Mesendoderm (in vitro differentiated cells): ENCODE results near the gene RTL10.
A peak's percentile ranks its signal among the peaks of the same experiment; 100 is the strongest.

Experiments used
- DNase-seq: peaks from one replicate; pipeline ENCODE4 v3.0.0; 2013
- H2AK5ac ChIP-seq: 2 replicates; pipeline ENCODE4 v1.6.1; 2013; ENCODE audit warnings: low read length, inconsistent platforms
- H2BK120ac ChIP-seq: 2 replicates; pipeline ENCODE4 v1.6.1; 2013; ENCODE audit warnings: low read depth, mild to moderate bottlenecking, low read length, moderate library complexity, mixed read lengths
- H2BK15ac ChIP-seq: replicated peaks from 2 replicates; pipeline ENCODE4 v1.6.1; 2013; ENCODE audit warnings: low read depth, mild to moderate bottlenecking, moderate library complexity
- H2BK5ac ChIP-seq: 2 replicates; pipeline ENCODE4 v1.6.1; 2013; ENCODE audit warnings: low read length, inconsistent platforms
- H3K18ac ChIP-seq: 2 replicates; pipeline ENCODE4 v1.6.1; 2013; ENCODE audit warnings: mild to moderate bottlenecking, low read length, mixed read lengths
- H3K23ac ChIP-seq: one replicate; pipeline ENCODE4 v1.6.1; 2013; ENCODE audit warnings: low read length
- H3K27ac ChIP-seq: 2 replicates; pipeline ENCODE4 v1.5.1; 2013; ENCODE audit warnings: low read depth, mild to moderate bottlenecking, inconsistent platforms, low read length, moderate library complexity
- H3K27me3 ChIP-seq: 2 replicates; pipeline ENCODE4 v1.6.1; 2013; ENCODE audit warnings: low read length, control low read depth, mild to moderate bottlenecking, inconsistent platforms; ENCODE audit not compliant: insufficient read depth, poor library complexity
- H3K36me3 ChIP-seq: 2 replicates; pipeline ENCODE4 v1.6.1; 2013; ENCODE audit warnings: low read length, inconsistent platforms; ENCODE audit not compliant: control insufficient read depth, insufficient read depth
- H3K4ac ChIP-seq: one replicate; pipeline ENCODE4 v1.6.1; 2013; ENCODE audit warnings: low read depth, mild to moderate bottlenecking, low read length, moderate library complexity
- H3K4me1 ChIP-seq: 2 replicates; pipeline ENCODE4 v1.6.1; 2013; ENCODE audit warnings: low read depth, low read length, inconsistent platforms; ENCODE audit not compliant: control insufficient read depth
- H3K4me2 ChIP-seq: 2 replicates; pipeline ENCODE4 v1.6.1; 2013; ENCODE audit warnings: low read length
- H3K4me3 ChIP-seq: 2 replicates; pipeline ENCODE4 v1.5.1; 2013; ENCODE audit warnings: mild to moderate bottlenecking, low read length
- H3K56ac ChIP-seq: one replicate; pipeline ENCODE4 v1.6.1; 2013; ENCODE audit warnings: low read length
- H3K79me1 ChIP-seq: 2 replicates; pipeline ENCODE4 v1.6.1; 2013; ENCODE audit warnings: low read length, inconsistent platforms
- H3K79me2 ChIP-seq: 2 replicates; pipeline ENCODE4 v1.6.1; 2013; ENCODE audit warnings: mild to moderate bottlenecking, low read length; ENCODE audit not compliant: control insufficient read depth, insufficient read depth
- H3K9ac ChIP-seq: 2 replicates; pipeline ENCODE4 v1.6.1; 2013; ENCODE audit warnings: low read length, inconsistent platforms
- H4K5ac ChIP-seq: one replicate; pipeline ENCODE4 v1.6.1; 2013; ENCODE audit warnings: low read length
- H4K8ac ChIP-seq: one replicate; pipeline ENCODE4 v1.6.1; 2013; ENCODE audit warnings: low read depth, mild to moderate bottlenecking, control low read depth, low read length, moderate library complexity
- WGBS: extraction: QIAGEN DNeasy Blood & Tissue Kit; methylation state at CpG from one replicate; pipeline ENCODE4 v1.1.7; 2013; ENCODE audit warnings: low lambda C conversion rate, missing lambda C conversion rate; ENCODE audit not compliant: insufficient coverage; ENCODE audit errors: extremely low coverage; 5-methylcytosine and 5-hydroxymethylcytosine counted together

Gene RTL10

GRCh38 chr22:19862619-19863246 lies 8.1 kb upstream of the RTL10 start:
- Histone ChIP-seq H3K27ac (no peak overlapping the region), H3K36me3 (no peaks in the 10 kb centered on the region), H4K8ac (no peak overlapping the region), H3K23ac (no peak overlapping the region), H2BK15ac (no peak overlapping the region), H3K27me3 (no peaks in the 10 kb centered on the region), H2AK5ac (no peak overlapping the region), H3K56ac (no peak overlapping the region), H4K5ac (no peak overlapping the region), H2BK120ac (no peak overlapping the region), H3K4me1 (no peaks in the 10 kb centered on the region), H3K79me1 (no peaks in the 10 kb centered on the region), H3K4ac (no peak overlapping the region), H3K4me2 (no peak overlapping the region), H3K79me2 (no peaks in the 10 kb centered on the region), H3K18ac (no peak overlapping the region), H3K9ac (no peak overlapping the region), H2BK5ac (no peak overlapping the region), H3K4me3 (no peak overlapping the region)
- WGBS = no CpG with 5 or more reads among the region's 13 CpGs
- no peak for DNase-seq

DNA sequence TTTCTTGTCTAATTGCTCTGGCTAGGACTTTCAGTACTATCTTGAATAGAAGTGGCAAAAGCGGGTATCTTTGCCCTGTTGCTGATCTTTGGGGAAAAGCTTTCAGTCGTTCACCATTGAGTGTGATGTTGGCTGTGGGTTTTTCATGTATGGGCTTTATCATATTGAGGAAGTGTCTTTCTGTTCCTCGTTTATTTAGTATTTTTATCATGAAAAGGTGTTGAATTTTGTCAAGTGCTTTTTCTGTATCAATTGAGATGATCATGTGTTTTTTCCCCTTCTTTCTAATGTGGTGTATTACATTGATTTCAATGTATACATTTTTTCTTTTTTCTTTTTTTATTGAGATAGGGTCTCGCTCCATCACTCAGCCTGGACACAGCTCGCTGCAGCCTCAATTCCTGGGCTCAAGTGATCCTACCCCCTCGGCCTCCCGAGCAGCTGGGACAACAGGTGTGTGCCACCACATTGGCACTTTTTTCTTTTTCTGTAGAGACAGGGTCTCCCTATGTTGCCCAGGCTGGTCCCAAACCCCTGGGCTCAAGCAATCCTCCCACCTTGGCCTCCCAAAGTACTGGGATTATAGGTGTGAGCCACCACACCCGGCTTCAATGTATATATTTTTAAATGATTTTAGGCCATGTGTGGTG lies 5.3 kb upstream of the RTL10 start:
- Histone ChIP-seq H3K23ac (no peak overlapping the region), H2AK5ac (no peak overlapping the region), H3K4ac (no peak overlapping the region), H3K27ac (no peak overlapping the region), H3K4me3 (no peak overlapping the region), H2BK5ac (no peak overlapping the region), H3K4me2 (no peak overlapping the region), H3K36me3 (no peaks in the 10 kb centered on the region), H3K56ac (no peak overlapping the region), H4K8ac (no peak overlapping the region), H3K79me1 (peaks cover 2% of the 10 kb centered on the region), H2BK120ac (no peak overlapping the region), H4K5ac (no peak overlapping the region), H3K4me1 (peaks cover 2% of the 10 kb centered on the region), H3K79me2 (peaks cover 2% of the 10 kb centered on the region), H3K18ac (no peak overlapping the region), H3K27me3 (no peaks in the 10 kb centered on the region), H2BK15ac (no peak overlapping the region), H3K9ac (no peak overlapping the region)
- no CpG with 5 or more reads among the region's 8 CpGs for WGBS
- DNase-seq = no peak

DNA sequence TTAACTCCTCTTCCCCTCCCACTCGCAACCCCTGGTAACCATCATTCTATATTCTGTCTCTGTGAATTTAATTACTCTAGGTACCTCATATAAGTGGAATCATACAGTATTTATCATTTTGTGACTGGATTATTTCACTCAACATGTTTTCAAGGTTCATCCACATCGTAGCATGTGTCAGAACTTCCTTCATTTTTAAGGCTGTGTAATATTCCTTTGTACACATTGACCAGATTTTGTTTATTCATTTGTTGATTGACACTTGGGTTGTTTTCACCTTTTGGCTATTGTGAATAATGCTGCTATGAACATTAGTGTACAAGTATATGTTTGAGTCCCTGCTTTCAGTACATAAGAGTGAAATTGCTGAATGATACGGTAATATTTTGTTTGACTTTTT lies 2.7 kb upstream of the RTL10 start:
- no peak overlapping the region for H3K4me2 ChIP-seq
- no peak overlapping the region for H2BK120ac ChIP-seq
- H3K27ac ChIP-seq = no peak overlapping the region
- WGBS = no CpG with 5 or more reads among the region's 3 CpGs
- H3K23ac ChIP-seq = no peak overlapping the region
- H3K4ac ChIP-seq = no peak overlapping the region
- no peaks in the 10 kb centered on the region for H3K36me3 ChIP-seq
- H3K56ac ChIP-seq = no peak overlapping the region
- no peak overlapping the region for H4K8ac ChIP-seq
- no peaks in the 10 kb centered on the region for H3K27me3 ChIP-seq
- peaks cover 20% of the 10 kb centered on the region for H3K79me1 ChIP-seq
- no peak overlapping the region for H2BK15ac ChIP-seq
- H3K79me2 ChIP-seq = peaks cover 24% of the 10 kb centered on the region
- no peak overlapping the region for H4K5ac ChIP-seq
- no peak overlapping the region for H3K4me3 ChIP-seq
- DNase-seq = no peak
- peaks cover 9% of the 10 kb centered on the region for H3K4me1 ChIP-seq
- H3K9ac ChIP-seq = no peak overlapping the region
- no peak overlapping the region for H2BK5ac ChIP-seq
- no peak overlapping the region for H2AK5ac ChIP-seq
- H3K18ac ChIP-seq = no peak overlapping the region

DNA sequence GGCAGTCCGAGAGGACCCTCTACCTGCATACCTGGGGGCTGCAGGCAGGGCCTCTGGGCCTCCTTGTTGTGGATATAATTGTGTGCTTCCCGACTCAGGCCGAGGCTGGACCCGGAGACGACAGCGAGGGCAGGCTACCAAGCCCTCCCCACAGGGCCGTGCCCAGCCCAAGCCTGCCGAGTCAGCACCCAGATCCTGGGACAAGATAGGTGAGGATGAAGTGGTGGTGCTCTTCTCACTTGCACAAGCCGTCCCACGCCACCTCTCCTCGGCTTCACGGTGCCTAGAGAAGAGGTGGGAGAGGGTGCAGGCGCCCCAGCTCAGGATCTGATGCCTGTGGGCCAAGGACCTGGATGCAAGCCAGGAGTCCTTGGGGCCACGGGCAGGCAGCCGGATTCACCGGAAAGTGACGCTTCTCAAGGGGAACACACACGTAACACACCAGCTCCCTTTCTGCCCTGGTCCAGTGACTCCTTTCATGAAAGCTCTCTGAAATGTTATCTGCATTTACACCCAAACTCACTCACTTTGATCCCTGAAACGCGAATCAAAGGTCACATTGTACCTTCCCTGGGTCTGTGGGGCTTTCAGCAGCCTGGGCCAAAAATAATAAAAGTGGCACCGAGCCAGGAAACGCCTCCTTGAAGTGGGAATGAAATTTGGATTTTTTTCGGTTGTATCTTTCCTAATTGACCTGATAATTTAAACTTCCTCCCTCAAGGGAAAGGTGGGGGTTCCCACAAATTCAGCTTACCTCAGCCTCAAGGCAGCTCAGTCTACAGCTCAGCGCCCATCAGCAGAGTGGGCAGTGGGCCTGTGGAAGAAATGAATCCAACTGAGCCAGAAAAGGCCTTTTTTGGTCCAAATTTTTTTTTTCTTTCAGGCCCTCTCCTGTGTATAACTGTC lies 1.1 kb upstream of the RTL10 start:
- no CpG with 5 or more reads among the region's 24 CpGs for WGBS

DNA sequence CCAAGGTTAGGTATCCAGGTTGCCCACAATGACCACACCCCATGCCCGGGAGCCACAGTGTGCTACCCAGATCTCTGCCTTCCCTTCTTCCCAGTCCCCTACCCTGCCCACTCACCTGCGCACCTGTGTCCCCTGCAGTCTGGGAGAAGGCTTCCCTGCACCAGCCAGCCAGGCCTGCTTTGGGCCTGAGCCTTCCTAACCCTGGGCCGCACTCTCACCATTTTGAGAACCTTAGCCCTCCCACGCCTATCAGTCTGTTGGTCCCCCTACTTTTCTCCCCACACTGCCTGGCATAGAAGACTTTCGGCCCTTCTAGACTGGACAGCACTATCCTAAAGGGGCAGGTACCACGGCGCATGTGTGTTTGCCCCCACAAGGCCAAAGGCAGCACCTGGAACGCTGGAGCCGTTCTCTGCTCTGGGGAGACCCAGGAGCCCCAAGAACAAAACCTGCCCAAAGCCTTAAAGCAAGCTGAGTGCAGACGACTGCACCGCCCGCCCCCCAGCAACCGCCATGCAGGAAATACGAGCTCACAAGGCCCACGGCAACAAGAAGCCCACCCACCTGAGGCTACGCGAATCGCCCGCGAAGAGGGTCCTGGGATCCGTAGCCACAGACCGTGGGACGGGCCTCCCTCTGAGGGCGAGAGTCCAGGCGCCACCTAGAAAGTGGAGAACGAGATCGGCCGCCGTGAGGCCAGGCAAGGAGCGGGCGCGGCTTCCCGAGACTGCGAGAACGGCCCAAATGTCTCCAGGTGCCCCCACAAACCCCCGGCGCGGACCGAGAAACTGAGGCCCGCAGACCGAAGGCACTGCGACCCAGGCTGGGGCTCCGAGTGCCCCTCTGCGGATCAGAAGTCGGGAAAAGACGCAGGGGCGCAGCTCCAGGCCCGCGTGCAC lies 546 bp downstream of the RTL10 start:
- Histone ChIP-seq H3K18ac (peak overlapping the region; percentile 29), H2AK5ac (peak overlapping the region; percentile 62), H3K79me1 (peaks cover 25% of the 10 kb centered on the region), H2BK5ac (peak overlapping the region; percentile 37), H3K9ac (peak overlapping the region; percentile 98), H2BK15ac (no peak overlapping the region), H3K56ac (peak overlapping the region; percentile 97), H3K4me1 (peaks cover 14% of the 10 kb centered on the region), H3K27ac (peak overlapping the region; percentile 42), H3K23ac (peak overlapping the region; percentile 30), H3K79me2 (peaks cover 33% of the 10 kb centered on the region), H3K4me2 (peak overlapping the region; percentile 89), H4K5ac (no peak overlapping the region), H3K36me3 (peaks cover 6% of the 10 kb centered on the region), H2BK120ac (no peak overlapping the region), H3K27me3 (no peaks in the 10 kb centered on the region), H3K4me3 (peak overlapping the region; percentile 92), H4K8ac (no peak overlapping the region), H3K4ac (peak overlapping the region; percentile 25)
- WGBS = no CpG with 5 or more reads among the region's 49 CpGs
- DNase-seq = peak; percentile 34

More for the DNA sequence above, 1.1 kb upstream of the RTL10 start:
- peak overlapping the region; percentile 25 for H3K18ac ChIP-seq
- H2AK5ac ChIP-seq = peak overlapping the region; percentile 87
- H3K23ac ChIP-seq = peak overlapping the region; percentile 19
- peak overlapping the region; percentile 36 for H3K4me3 ChIP-seq
- H3K79me2 ChIP-seq = peaks cover 33% of the 10 kb centered on the region
- H4K5ac ChIP-seq = no peak overlapping the region
- peak overlapping the region; percentile 99 for H3K56ac ChIP-seq
- H3K4ac ChIP-seq = no peak overlapping the region
- peak overlapping the region; percentile 85 for H3K4me2 ChIP-seq
- no peak overlapping the region for H4K8ac ChIP-seq
- no peak overlapping the region for H2BK15ac ChIP-seq
- peaks cover 6% of the 10 kb centered on the region for H3K36me3 ChIP-seq
- H3K79me1 ChIP-seq = peaks cover 25% of the 10 kb centered on the region
- peaks cover 9% of the 10 kb centered on the region for H3K4me1 ChIP-seq
- H3K27ac ChIP-seq = no peak overlapping the region
- H2BK5ac ChIP-seq = no peak overlapping the region
- peak overlapping the region; percentile 97 for H3K9ac ChIP-seq
- H2BK120ac ChIP-seq = no peak overlapping the region
- peak; percentile 53 for DNase-seq
- H3K27me3 ChIP-seq = no peaks in the 10 kb centered on the region
